ENCODE results near the gene CCDC154.

CCDC154 gene

DNA sequence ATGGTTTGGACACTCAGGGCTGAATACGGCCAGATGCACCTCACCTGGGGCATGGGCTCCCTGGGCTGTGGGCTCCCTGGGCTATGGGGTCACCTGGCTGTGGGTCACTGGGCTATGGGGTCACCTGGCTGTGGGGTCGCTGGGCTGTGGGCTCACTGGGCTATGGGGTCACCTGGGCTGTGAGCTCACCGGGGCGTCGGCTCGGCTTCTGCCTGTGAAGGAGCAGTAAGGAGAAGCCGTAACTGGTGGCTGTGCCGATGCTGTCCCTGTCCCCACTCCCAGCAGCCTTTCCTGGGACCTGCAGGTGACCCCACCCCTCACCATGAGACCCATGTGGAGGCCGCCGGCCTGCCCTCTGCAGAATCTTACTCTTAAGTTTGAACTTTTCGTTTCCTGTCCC lies 15.3 kb downstream of the CCDC154 start:
- in situ Hi-C loops (cut with HindIII; ENCODE audit: low pct_ligation_motif_present, low sequenced_read_pairs) = no loop called here
- H3K27me3 ChIP-seq (replicated peaks) = peaks cover 7% of the 10 kb centered on the region

GRCh38 chr16:1428511-1428910 lies 15.8 kb downstream of the CCDC154 start:
- no peak overlapping the region for H3K4me3 ChIP-seq (ENCODE audit: low read depth, low read length)
- TF ChIP-seq, protein P1, sequence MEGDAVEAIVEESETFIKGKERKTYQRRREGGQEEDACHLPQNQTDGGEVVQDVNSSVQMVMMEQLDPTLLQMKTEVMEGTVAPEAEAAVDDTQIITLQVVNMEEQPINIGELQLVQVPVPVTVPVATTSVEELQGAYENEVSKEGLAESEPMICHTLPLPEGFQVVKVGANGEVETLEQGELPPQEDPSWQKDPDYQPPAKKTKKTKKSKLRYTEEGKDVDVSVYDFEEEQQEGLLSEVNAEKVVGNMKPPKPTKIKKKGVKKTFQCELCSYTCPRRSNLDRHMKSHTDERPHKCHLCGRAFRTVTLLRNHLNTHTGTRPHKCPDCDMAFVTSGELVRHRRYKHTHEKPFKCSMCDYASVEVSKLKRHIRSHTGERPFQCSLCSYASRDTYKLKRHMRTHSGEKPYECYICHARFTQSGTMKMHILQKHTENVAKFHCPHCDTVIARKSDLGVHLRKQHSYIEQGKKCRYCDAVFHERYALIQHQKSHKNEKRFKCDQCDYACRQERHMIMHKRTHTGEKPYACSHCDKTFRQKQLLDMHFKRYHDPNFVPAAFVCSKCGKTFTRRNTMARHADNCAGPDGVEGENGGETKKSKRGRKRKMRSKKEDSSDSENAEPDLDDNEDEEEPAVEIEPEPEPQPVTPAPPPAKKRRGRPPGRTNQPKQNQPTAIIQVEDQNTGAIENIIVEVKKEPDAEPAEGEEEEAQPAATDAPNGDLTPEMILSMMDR (IDR thresholded peaks at IDR 0.05; ENCODE audit: low read depth, low read length, missing control alignments) = peak; percentile 61
- DNase-seq = no peak
- H3K27ac ChIP-seq = no peak overlapping the region
- peaks cover 7% of the 10 kb centered on the region for H3K27me3 ChIP-seq (replicated peaks)
- H3K36me3 ChIP-seq (replicated peaks) = no peaks in the 10 kb centered on the region
- in situ Hi-C loops (cut with HindIII; ENCODE audit: low pct_ligation_motif_present, low sequenced_read_pairs) = no loop called here

More for the DNA sequence above, 15.3 kb downstream of the CCDC154 start:
- no peak overlapping the region for H3K27ac ChIP-seq
- TF ChIP-seq, protein P1 (IDR thresholded peaks at IDR 0.05; ENCODE audit: low read depth, low read length, missing control alignments) = no peak
- no peak overlapping the region for H3K4me3 ChIP-seq (ENCODE audit: low read depth, low read length)
- H3K36me3 ChIP-seq (replicated peaks) = no peaks in the 10 kb centered on the region
- DNase-seq = no peak

- TF ChIP-seq, protein P1 (IDR thresholded peaks at IDR 0.05; ENCODE audit: low read depth, low read length, missing control alignments) = no peak
- Histone ChIP-seq H3K36me3 (replicated peaks) (no peaks in the 10 kb centered on the region), H3K27ac (no peak overlapping the region), H3K4me3 (ENCODE audit: low read depth, low read length) (no peak overlapping the region), H3K27me3 (replicated peaks) (peaks cover 4% of the 10 kb centered on the region)
- in situ Hi-C loops (cut with HindIII; ENCODE audit: low pct_ligation_motif_present, low sequenced_read_pairs) = no loop called here
- DNase-seq = no peak
Observed at GRCh38 chr16:1427473-1428461, 16.6 kb downstream of the CCDC154 start.

GRCh38 chr16:1426734-1427471 lies 17.5 kb downstream of the CCDC154 start:
- H3K4me3 ChIP-seq (ENCODE audit: low read depth, low read length) = no peak overlapping the region
- no peak overlapping the region for H3K27ac ChIP-seq
- H3K36me3 ChIP-seq (replicated peaks) = no peaks in the 10 kb centered on the region
- DNase-seq = no peak
- TF ChIP-seq, protein P1 (IDR thresholded peaks at IDR 0.05; ENCODE audit: low read depth, low read length, missing control alignments) = no peak
- in situ Hi-C loops (cut with HindIII; ENCODE audit: low pct_ligation_motif_present, low sequenced_read_pairs) = no loop called here
- no peaks in the 10 kb centered on the region for H3K27me3 ChIP-seq (replicated peaks)

DNA sequence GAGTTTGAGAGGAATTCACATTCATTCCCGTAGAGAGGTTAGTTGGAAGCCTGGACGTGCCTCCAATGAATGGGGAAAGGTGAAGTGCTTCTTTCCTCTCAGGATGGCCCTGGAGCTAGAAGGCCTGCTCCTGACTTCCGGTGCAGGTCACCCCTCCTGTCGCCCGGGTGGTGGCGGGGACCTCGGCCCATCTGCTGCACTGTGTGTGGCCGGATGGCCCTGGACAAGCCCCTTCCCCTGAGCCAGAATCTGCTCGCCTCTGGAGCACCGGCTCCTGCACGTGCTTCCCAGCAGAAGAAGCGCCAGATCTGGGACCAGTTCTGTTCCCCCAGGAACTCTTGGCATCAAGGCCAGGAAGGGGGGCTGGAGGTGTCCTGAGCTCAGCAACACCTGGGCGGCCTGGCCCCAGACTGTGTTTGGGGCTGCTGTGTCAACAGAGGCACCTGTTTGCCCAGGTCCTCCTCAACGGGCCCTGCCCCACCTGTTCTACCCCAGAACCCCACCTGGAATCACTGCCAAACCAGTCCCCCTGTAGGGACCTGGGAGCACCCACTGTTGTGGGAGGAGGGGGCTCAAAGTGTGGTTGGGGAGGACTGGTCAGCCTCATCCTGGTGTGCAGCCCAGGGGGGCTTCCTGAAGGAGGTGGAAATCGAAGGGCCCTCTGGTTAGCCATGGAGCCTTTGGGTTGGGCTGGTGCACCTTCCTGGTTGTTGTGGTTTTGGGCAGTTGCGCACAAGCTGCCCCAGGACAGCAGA lies 18.6 kb downstream of the CCDC154 start:
- no peak for DNase-seq
- no peaks in the 10 kb centered on the region for H3K27me3 ChIP-seq (replicated peaks)
- TF ChIP-seq, protein P1 (IDR thresholded peaks at IDR 0.05; ENCODE audit: low read depth, low read length, missing control alignments) = no peak
- in situ Hi-C loops (cut with HindIII; ENCODE audit: low pct_ligation_motif_present, low sequenced_read_pairs) = no loop called here
- H3K27ac ChIP-seq = no peak overlapping the region
- H3K4me3 ChIP-seq (ENCODE audit: low read depth, low read length) = no peak overlapping the region
- H3K36me3 ChIP-seq (replicated peaks) = no peaks in the 10 kb centered on the region
